ENCODE data around the gene NEK9.

NEK9 gene

GRCh38 chr14:75063491-75064204 is 63.2 kb downstream of the NEK9 start, which contains the start of gene ACYP1:
Gene ACYP1, minus strand, starts transcription at chr14:75064024. Its CDS starts 471 bp downstream, at chr14:75063553.
- DNase-seq = peak; percentile 82

GRCh38 chr14:75063013-75063412 is 63.8 kb downstream of the NEK9 start:
- DNase-seq = no peak

- no peak for DNase-seq
Measured at GRCh38 chr14:75060420-75060819, 66.4 kb downstream of the NEK9 start.

- DNase-seq = no peak
Measured at GRCh38 chr14:75059642-75060041, 67.2 kb downstream of the NEK9 start.

GRCh38 chr14:75054421-75054820 is 72.4 kb downstream of the NEK9 start:
- no peak for DNase-seq

GRCh38 chr14:75053396-75054291 is 73.2 kb downstream of the NEK9 start:
- no peak for DNase-seq

GRCh38 chr14:75051556-75051899 is 75.3 kb downstream of the NEK9 start:
- DNase-seq = no peak

- peak; percentile 74 for DNase-seq
Measured at GRCh38 chr14:75050852-75051555, 75.8 kb downstream of the NEK9 start, which contains the start of gene MLH3. Gene MLH3, minus strand, starts transcription at chr14:75051467. Its CDS starts 1,812 bp downstream, at chr14:75049655.

GRCh38 chr14:75049731-75050201 is 77.1 kb downstream of the NEK9 start:
- no peak for DNase-seq

GRCh38 chr14:75049136-75049535 is 77.7 kb downstream of the NEK9 start:
- DNase-seq = no peak

GRCh38 chr14:75048101-75048500 is 78.7 kb downstream of the NEK9 start:
- no peak for DNase-seq

- no peak for DNase-seq
Measured at GRCh38 chr14:75047506-75047905, 79.3 kb downstream of the NEK9 start.

- DNase-seq = no peak
Measured at GRCh38 chr14:75046899-75047298, 79.9 kb downstream of the NEK9 start.

GRCh38 chr14:75046275-75046674 is 80.6 kb downstream of the NEK9 start:
- DNase-seq = no peak

GRCh38 chr14:75044752-75045151 is 82.1 kb downstream of the NEK9 start:
- DNase-seq = no peak

- no peak for DNase-seq
Measured at GRCh38 chr14:75044322-75044721, 82.5 kb downstream of the NEK9 start.

- DNase-seq = no peak
Measured at GRCh38 chr14:75042035-75042434, 84.8 kb downstream of the NEK9 start.

GRCh38 chr14:75041613-75042012 is 85.2 kb downstream of the NEK9 start:
- DNase-seq = no peak

GRCh38 chr14:75040959-75041358 is 85.9 kb downstream of the NEK9 start:
- no peak for DNase-seq

- no peak for DNase-seq
Measured at GRCh38 chr14:75040507-75040906, 86.3 kb downstream of the NEK9 start.

GRCh38 chr14:75032939-75033338 is 93.9 kb downstream of the NEK9 start:
- DNase-seq = no peak

- no peak for DNase-seq
Measured at GRCh38 chr14:75030147-75030546, 96.7 kb downstream of the NEK9 start.

Measured in activated CD4-positive, alpha-beta T cell treated with anti-CD3 and anti-CD28 coated beads for 1 hour (primary cell).